Endodermal cell (in vitro differentiated cells): Measurements from ENCODE around the gene SNTB2. TPM values are rescaled to one million over a fixed set of nuclear protein-coding genes. Genes with fewer than 3 reads are reported as not detected.
A peak's percentile ranks its signal among the peaks of the same experiment; 100 is the strongest.

Source experiments
- DNase-seq: peaks from one replicate; pipeline ENCODE4 v3.0.0-alpha.2; 2017
- H3K27ac ChIP-seq: 2 replicates; pipeline ENCODE4 v1.5.1; 2013; ENCODE audit warnings: mild to moderate bottlenecking, low read depth, low read length, moderate library complexity
- H3K27me3 ChIP-seq: 2 replicates; pipeline ENCODE4 v1.6.1; 2013; ENCODE audit warnings: mild to moderate bottlenecking, low read length, moderate library complexity; ENCODE audit not compliant: insufficient read depth, control insufficient read depth, poor library complexity, severe bottlenecking
- H3K36me3 ChIP-seq: 2 replicates; pipeline ENCODE4 v1.7.0; 2013; ENCODE audit warnings: mild to moderate bottlenecking, low read length, moderate library complexity; ENCODE audit not compliant: control insufficient read depth, insufficient read depth
- H3K4me1 ChIP-seq: one replicate; pipeline ENCODE4 v1.7.0; 2013; ENCODE audit warnings: low read length; ENCODE audit not compliant: control insufficient read depth, insufficient read depth
- H3K4me3 ChIP-seq: 2 replicates; pipeline ENCODE4 v1.5.1; 2013; ENCODE audit warnings: mild to moderate bottlenecking, low read length, moderate library complexity
- H3K9ac ChIP-seq: 2 replicates; pipeline ENCODE4 v1.6.1; 2013; ENCODE audit warnings: mild to moderate bottlenecking, low read length, moderate library complexity; ENCODE audit not compliant: poor library complexity, severe bottlenecking; ENCODE audit errors: extremely low read depth
- H3K9me3 ChIP-seq: 2 replicates; pipeline ENCODE4 v1.6.1; 2013; ENCODE audit warnings: mild to moderate bottlenecking, low read length, moderate library complexity; ENCODE audit not compliant: control insufficient read depth
- H3K27ac Mint-ChIP-seq: 2 replicates; pipeline ENCODE4 v1.8.0; 2020; ENCODE audit warnings: mixed read lengths
- H3K27me3 Mint-ChIP-seq: 2 replicates; pipeline ENCODE4 v1.8.0; 2021; ENCODE audit warnings: mild to moderate bottlenecking, mixed read lengths; ENCODE audit not compliant: insufficient read depth
- H3K36me3 Mint-ChIP-seq: 2 replicates; pipeline ENCODE4 v1.8.0; 2020; ENCODE audit warnings: low read depth, mixed read lengths
- H3K4me1 Mint-ChIP-seq: 2 replicates; pipeline ENCODE4 v1.8.0; 2020; ENCODE audit warnings: mixed read lengths
- H3K4me3 Mint-ChIP-seq: 2 replicates; pipeline ENCODE4 v1.8.0; 2020; ENCODE audit warnings: mild to moderate bottlenecking, moderate library complexity, mixed read lengths
- H3K9me3 Mint-ChIP-seq: 2 replicates; pipeline ENCODE4 v1.8.0; 2020; ENCODE audit warnings: mild to moderate bottlenecking, mixed read lengths
- WGBS, 2 experiments: methylation state at CpG; one replicate each; pipeline versions ENCODE4 v1.1.5 to v1.1.7; 2013; ENCODE audit warnings: missing lambda C conversion rate in 2 of 2, mixed read lengths in 1 of 2; ENCODE audit not compliant: insufficient coverage in 1 of 2, insufficient read length in 1 of 2; 5-methylcytosine and 5-hydroxymethylcytosine counted together
- total RNA-seq, 2 donors: library from RNA; stranded (reverse); fragmentation: NEBNext Ultra II Directional in 1 of 2; extraction: Animal tissue kit (Norgen Biotek cat#: 25700) in 1 of 2; gene quantifications; 2 replicates in 1 of 2; 3 replicates in 1 of 2; pipeline ENCODE4 v1.2.1, GENCODE V29; 2021
- TF ChIP-seq, protein P1 (sequence below): fragments of 200-600 bp; sonication (generic); conservative IDR thresholded peaks from 2 replicates; pipeline ENCODE4 v1.5.0; 2021; ENCODE audit warnings: antibody characterized with exemption, mild to moderate bottlenecking

The SNTB2 gene
- total RNA-seq, 2 donors from 2014 or later, result 15.4 to 24.1 TPM

- Histone ChIP-seq H3K36me3 (peaks cover 70% of the 10 kb centered on the region), H3K9ac (no peak overlapping the region), H3K27me3 (no peaks in the 10 kb centered on the region), H3K4me3 (no peak overlapping the region), H3K4me1 (no peaks in the 10 kb centered on the region), H3K27ac (no peak overlapping the region), H3K9me3 (no peaks in the 10 kb centered on the region)
- TF ChIP-seq, protein P1, sequence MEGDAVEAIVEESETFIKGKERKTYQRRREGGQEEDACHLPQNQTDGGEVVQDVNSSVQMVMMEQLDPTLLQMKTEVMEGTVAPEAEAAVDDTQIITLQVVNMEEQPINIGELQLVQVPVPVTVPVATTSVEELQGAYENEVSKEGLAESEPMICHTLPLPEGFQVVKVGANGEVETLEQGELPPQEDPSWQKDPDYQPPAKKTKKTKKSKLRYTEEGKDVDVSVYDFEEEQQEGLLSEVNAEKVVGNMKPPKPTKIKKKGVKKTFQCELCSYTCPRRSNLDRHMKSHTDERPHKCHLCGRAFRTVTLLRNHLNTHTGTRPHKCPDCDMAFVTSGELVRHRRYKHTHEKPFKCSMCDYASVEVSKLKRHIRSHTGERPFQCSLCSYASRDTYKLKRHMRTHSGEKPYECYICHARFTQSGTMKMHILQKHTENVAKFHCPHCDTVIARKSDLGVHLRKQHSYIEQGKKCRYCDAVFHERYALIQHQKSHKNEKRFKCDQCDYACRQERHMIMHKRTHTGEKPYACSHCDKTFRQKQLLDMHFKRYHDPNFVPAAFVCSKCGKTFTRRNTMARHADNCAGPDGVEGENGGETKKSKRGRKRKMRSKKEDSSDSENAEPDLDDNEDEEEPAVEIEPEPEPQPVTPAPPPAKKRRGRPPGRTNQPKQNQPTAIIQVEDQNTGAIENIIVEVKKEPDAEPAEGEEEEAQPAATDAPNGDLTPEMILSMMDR, result no peak
- Mint-ChIP-seq H3K27me3 (no peaks in the 10 kb centered on the region), H3K4me3 (peak overlapping the region; percentile 70), H3K27ac (no peak overlapping the region), H3K9me3 (no peaks in the 10 kb centered on the region), H3K4me1 (peaks cover 21% of the 10 kb centered on the region), H3K36me3 (peaks cover 68% of the 10 kb centered on the region)
- WGBS, 2 experiments, result 95 to 97% methylated on average over 5 to 14 of the region's 14 CpGs
- DNase-seq, result peak; percentile 21
Measured at GRCh38 chr16:69327585-69328310, 140.8 kb downstream of the SNTB2 start.

DNA sequence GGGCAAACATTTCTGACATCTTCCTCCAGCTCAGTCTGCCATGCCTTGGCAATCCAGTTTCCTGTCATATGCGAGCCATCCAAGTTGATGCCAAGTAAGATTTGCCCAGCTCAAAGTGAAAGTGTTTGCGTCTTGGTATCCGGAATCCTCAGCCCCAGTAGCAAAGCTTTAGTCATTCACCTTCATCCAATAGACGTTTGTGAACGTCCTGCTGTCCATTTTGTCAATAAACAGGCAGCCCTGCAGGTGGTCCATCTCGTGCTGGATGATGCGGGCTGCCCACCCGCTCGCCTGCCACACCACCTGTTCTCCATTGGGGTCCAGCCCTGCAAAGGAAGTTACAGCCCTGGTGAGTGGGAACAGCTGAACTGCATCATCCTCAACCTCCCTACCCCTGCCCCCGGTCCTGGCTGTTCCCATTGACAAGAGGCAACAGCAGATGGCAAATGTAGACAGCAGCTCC, 141.9 kb downstream of the SNTB2 start:
- Histone ChIP-seq H3K27ac (no peak overlapping the region), H3K9me3 (no peaks in the 10 kb centered on the region), H3K4me1 (no peaks in the 10 kb centered on the region), H3K36me3 (peaks cover 73% of the 10 kb centered on the region), H3K4me3 (peak overlapping the region; percentile 88), H3K9ac (peak overlapping the region; percentile 44), H3K27me3 (no peaks in the 10 kb centered on the region)
- Mint-ChIP-seq H3K9me3 (no peaks in the 10 kb centered on the region), H3K4me3 (peak overlapping the region; percentile 70), H3K36me3 (peaks cover 67% of the 10 kb centered on the region), H3K27me3 (no peaks in the 10 kb centered on the region), H3K4me1 (peaks cover 21% of the 10 kb centered on the region), H3K27ac (no peak overlapping the region)
- WGBS, 2 experiments, result 83% methylated on average over 9 to 10 of the region's 10 CpGs
- no peak for DNase-seq
- TF ChIP-seq, protein P1, result no peak

DNA sequence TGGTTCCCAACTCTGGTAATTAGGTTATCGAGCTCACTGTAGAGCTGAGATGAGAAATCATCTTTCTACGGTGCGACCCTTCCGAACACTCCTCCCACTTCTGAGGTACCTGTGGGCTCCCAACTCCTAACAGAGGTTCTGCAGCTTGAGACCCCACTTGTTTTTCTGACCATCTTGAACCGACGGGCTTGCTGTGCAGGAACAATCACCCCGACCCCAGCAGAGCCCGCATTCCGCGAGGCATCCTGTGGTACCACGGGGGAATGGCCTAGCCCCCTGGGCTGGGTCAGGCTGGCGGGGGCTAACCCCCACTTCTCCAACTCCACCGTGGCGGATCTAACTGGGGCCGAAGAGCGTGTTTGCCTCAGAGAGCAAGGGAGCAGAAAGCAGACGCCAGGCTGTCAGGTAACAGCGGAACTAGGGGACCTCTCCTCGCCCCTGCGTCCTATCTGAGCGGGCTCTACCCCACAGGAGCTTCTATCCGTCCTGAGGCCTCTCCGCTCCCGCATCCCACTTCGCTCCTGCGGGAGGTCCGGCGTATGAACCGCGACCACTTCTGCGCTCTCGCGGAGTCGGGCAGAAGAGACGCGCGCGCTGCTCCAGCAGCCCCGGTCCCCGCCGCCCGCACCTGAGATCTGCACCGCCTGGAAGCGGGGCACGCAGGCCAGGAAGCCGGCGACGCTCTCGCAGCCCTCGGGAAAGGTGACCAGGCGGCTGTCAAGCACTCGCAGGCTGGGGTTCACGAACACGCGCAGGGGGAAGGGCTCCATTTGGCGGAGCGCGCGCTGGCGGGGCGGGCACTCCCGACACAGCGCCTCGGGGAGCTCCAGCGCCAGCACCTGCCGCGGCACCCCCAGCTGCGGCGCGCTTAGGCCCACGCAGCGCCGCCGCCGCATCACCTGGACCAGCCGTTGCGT, 142.7 kb downstream of the SNTB2 start:
- Histone ChIP-seq H3K9ac (peak overlapping the region; percentile 44), H3K4me1 (no peaks in the 10 kb centered on the region), H3K27ac (peak overlapping the region; percentile 64), H3K4me3 (peak overlapping the region; percentile 88), H3K36me3 (peaks cover 75% of the 10 kb centered on the region), H3K27me3 (no peaks in the 10 kb centered on the region), H3K9me3 (no peaks in the 10 kb centered on the region)
- peaks cover 68% of the 10 kb centered on the region for H3K36me3 Mint-ChIP-seq
- no peaks in the 10 kb centered on the region for H3K27me3 Mint-ChIP-seq
- DNase-seq, result peak; percentile 67
- 9 to 19% methylated on average over 25 to 77 of the region's 77 CpGs for WGBS, 2 experiments
- peaks cover 21% of the 10 kb centered on the region for H3K4me1 Mint-ChIP-seq
- no peaks in the 10 kb centered on the region for H3K9me3 Mint-ChIP-seq
- H3K27ac Mint-ChIP-seq, result peak overlapping the region; percentile 55
- H3K4me3 Mint-ChIP-seq, result peak overlapping the region; percentile 70
- TF ChIP-seq, protein P1, result no peak
